ENCODE data around the gene USE1. TPM values are rescaled to one million over a fixed set of nuclear protein-coding genes. Genes with fewer than 3 reads are reported as not detected.
A peak's percentile ranks its signal among the peaks of the same experiment; 100 is the strongest.

Gene USE1
- total RNA-seq, 1 donor from 2014 or later: 19.8 TPM

GRCh38 chr19:17245535-17245984 is 30.4 kb downstream of the USE1 start, which contains the start of gene NR2F6:
TSS of gene NR2F6 (minus strand) at chr19:17245919. CDS start at chr19:17245220, 699 bp downstream.
- H3K9ac ChIP-seq (ENCODE audit: low read length): peak within 1 kb of the TSS; percentile 79
- H3K4me3 Mint-ChIP-seq (ENCODE audit: unreplicated experiment): peak within 1 kb of the TSS; percentile 95
- no peaks in the 10 kb centered on the region for H3K9me3 ChIP-seq (ENCODE audit: insufficient read depth, low read depth, low read length)

GRCh38 chr19:17246681-17247425 is 31.7 kb downstream of the USE1 start:
- FAIRE-seq: no peak
- peak overlapping the region; percentile 73 for H2AFZ ChIP-seq (ENCODE audit: low read depth, low read length)
- no peaks in the 10 kb centered on the region for H3K27me3 Mint-ChIP-seq (ENCODE audit: low read depth, unreplicated experiment)

More at GRCh38 chr19:17245535-17245984, 30.4 kb downstream of the USE1 start, which contains the start of gene NR2F6:
- H3K27me3 Mint-ChIP-seq (ENCODE audit: low read depth, unreplicated experiment): no peaks in the 10 kb centered on the region
- peaks cover 6% of the 10 kb centered on the region for H3K36me3 Mint-ChIP-seq (ENCODE audit: low read depth, unreplicated experiment)
- Histone ChIP-seq H3K4me2 (ENCODE audit: low read length) (peak within 1 kb of the TSS; percentile 96), H3K4me3 (ENCODE audit: insufficient read depth, low read depth, low read length) (peak within 1 kb of the TSS; percentile 74), H3K27ac (ENCODE audit: low read depth, low read length) (no peak within 1 kb of the TSS), H3K27me3 (ENCODE audit: insufficient read depth, low read length) (no peaks in the 10 kb centered on the region), H2AFZ (ENCODE audit: low read depth, low read length) (peak within 1 kb of the TSS; percentile 73), H3K79me2 (ENCODE audit: insufficient read depth, low read length) (peaks cover 32% of the 10 kb centered on the region), H4K20me1 (ENCODE audit: insufficient read depth, low read length) (peaks cover 25% of the 10 kb centered on the region), H3K36me3 (ENCODE audit: insufficient read depth, low read length) (no peaks in the 10 kb centered on the region), H3K4me1 (ENCODE audit: insufficient read depth, low read length) (peaks cover 19% of the 10 kb centered on the region)
- TF ChIP-seq, protein P1, sequence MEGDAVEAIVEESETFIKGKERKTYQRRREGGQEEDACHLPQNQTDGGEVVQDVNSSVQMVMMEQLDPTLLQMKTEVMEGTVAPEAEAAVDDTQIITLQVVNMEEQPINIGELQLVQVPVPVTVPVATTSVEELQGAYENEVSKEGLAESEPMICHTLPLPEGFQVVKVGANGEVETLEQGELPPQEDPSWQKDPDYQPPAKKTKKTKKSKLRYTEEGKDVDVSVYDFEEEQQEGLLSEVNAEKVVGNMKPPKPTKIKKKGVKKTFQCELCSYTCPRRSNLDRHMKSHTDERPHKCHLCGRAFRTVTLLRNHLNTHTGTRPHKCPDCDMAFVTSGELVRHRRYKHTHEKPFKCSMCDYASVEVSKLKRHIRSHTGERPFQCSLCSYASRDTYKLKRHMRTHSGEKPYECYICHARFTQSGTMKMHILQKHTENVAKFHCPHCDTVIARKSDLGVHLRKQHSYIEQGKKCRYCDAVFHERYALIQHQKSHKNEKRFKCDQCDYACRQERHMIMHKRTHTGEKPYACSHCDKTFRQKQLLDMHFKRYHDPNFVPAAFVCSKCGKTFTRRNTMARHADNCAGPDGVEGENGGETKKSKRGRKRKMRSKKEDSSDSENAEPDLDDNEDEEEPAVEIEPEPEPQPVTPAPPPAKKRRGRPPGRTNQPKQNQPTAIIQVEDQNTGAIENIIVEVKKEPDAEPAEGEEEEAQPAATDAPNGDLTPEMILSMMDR (IDR thresholded peaks at IDR 0.05; ENCODE audit: insufficient read depth, low read depth, low read length): no peak
- TF ChIP-seq EZH2 (IDR thresholded peaks at IDR 0.05; ENCODE audit: insufficient read depth, low read length): no peak
- DNase-seq (ENCODE audit: low read depth): no peak
- H3K9me3 Mint-ChIP-seq (ENCODE audit: unreplicated experiment): no peaks in the 10 kb centered on the region
- FAIRE-seq: no peak
- H3K27ac Mint-ChIP-seq (ENCODE audit: unreplicated experiment): peak within 1 kb of the TSS; percentile 69
- peaks cover 24% of the 10 kb centered on the region for H3K4me1 Mint-ChIP-seq (ENCODE audit: low read depth, unreplicated experiment)

More at GRCh38 chr19:17246681-17247425, 31.7 kb downstream of the USE1 start:
- H3K4me3 ChIP-seq (ENCODE audit: insufficient read depth, low read depth, low read length): peak overlapping the region; percentile 54
- no peak for DNase-seq (ENCODE audit: low read depth)
- Mint-ChIP-seq H3K4me3 (ENCODE audit: unreplicated experiment) (peak overlapping the region; percentile 82), H3K4me1 (ENCODE audit: low read depth, unreplicated experiment) (peaks cover 24% of the 10 kb centered on the region), H3K27ac (ENCODE audit: unreplicated experiment) (peak overlapping the region; percentile 77), H3K9me3 (ENCODE audit: unreplicated experiment) (no peaks in the 10 kb centered on the region), H3K36me3 (ENCODE audit: low read depth, unreplicated experiment) (peaks cover 2% of the 10 kb centered on the region)
- no peaks in the 10 kb centered on the region for H3K9me3 ChIP-seq (ENCODE audit: insufficient read depth, low read depth, low read length)
- peaks cover 32% of the 10 kb centered on the region for H3K79me2 ChIP-seq (ENCODE audit: insufficient read depth, low read length)
- no peaks in the 10 kb centered on the region for H3K27me3 ChIP-seq (ENCODE audit: insufficient read depth, low read length)
- H3K9ac ChIP-seq (ENCODE audit: low read length): peak overlapping the region; percentile 72
- H3K27ac ChIP-seq (ENCODE audit: low read depth, low read length): no peak overlapping the region
- peaks cover 19% of the 10 kb centered on the region for H3K4me1 ChIP-seq (ENCODE audit: insufficient read depth, low read length)
- no peak for TF ChIP-seq EZH2 (IDR thresholded peaks at IDR 0.05; ENCODE audit: insufficient read depth, low read length)
- TF ChIP-seq, protein P1 (IDR thresholded peaks at IDR 0.05; ENCODE audit: insufficient read depth, low read depth, low read length): no peak
- H3K4me2 ChIP-seq (ENCODE audit: low read length): peak overlapping the region; percentile 91
- peaks cover 15% of the 10 kb centered on the region for H4K20me1 ChIP-seq (ENCODE audit: insufficient read depth, low read length)
- H3K36me3 ChIP-seq (ENCODE audit: insufficient read depth, low read length): no peaks in the 10 kb centered on the region
